KBM-7 (cell line): ENCODE results near the gene MYL7.

Experiments used
- DNase-seq: peaks from one replicate; pipeline ENCODE4 v3.0.0-alpha.2; 2015
- in situ Hi-C: fragments of 300-500 bp; cut with MboI; formaldehyde crosslinking; loops from 2 replicates; pipeline ENCODE4 v1.14.3; 2020; ENCODE audit warnings: low sequenced_read_pairs, low pct_unique_long_range_greater_than_20kb, mixed read lengths

MYL7 gene

DNA sequence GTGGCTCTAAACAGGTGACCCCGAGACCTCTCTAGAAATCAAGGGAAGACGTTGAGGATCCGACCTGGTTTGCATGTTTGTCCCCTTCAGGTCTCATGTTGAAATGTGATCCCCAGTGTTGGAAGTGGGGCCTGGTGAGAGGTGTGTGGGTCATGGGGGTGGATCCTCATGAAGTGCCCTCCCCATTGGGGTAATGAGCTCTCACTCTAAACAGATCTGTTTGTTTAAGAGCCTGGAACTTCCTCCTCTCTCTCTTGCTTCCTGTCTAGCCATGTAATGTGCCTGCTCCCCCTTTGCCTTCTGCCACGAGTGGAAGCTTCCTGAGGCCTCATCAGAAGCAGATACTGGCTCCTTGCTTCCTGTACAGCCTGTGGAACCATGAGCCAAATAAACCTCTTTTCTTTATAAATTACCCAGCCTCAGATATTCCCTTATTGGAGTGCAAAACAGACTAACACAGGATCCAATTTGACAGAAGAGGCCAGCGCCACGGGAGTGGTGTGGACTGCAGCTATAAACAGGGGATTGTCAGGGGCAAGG is 48.0 kb downstream of the MYL7 start:
- no peak for DNase-seq
- in situ Hi-C loops, result no loop called here
